D721Med (cell line): ENCODE measurements around the gene TMPRSS11D.

Source experiments
- DNase-seq: peaks from one replicate; pipeline ENCODE4 v3.0.0; 2011; ENCODE audit warnings: low spot score; ENCODE audit not compliant: insufficient read length
- FAIRE-seq: peaks from 2 replicates; lab custom pipeline; 2011; peaks lifted over from hg19 to GRCh38; lab: Jason Lieb, UNC
- TF ChIP-seq, protein P1 (sequence below): IDR thresholded peaks from 2 replicates; pipeline ENCODE4 v1.5.1; 2012; ENCODE audit warnings: mild to moderate bottlenecking, control low read depth; ENCODE audit not compliant: insufficient read depth; ENCODE audit errors: missing control alignments

TMPRSS11D gene

DNA sequence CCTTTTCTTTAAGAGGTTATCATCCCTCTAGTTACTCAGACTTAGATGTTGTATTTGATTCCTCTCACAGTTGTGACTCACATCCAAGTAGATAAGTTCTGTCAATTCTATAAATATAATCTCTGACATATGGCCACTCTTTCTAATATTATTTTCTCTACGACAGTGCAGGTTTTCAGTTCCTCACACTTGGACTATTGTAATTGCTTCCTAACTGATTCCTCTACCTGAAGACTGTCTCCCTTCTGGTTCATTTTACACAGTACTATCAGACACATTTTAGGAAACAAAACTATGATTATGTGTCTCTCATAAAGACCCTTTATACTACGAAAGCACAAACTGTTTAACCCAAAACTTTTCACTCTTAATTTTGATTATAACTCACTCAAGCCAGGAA lies 98.3 kb downstream of the TMPRSS11D start:
- FAIRE-seq, result no peak
- TF ChIP-seq, protein P1, sequence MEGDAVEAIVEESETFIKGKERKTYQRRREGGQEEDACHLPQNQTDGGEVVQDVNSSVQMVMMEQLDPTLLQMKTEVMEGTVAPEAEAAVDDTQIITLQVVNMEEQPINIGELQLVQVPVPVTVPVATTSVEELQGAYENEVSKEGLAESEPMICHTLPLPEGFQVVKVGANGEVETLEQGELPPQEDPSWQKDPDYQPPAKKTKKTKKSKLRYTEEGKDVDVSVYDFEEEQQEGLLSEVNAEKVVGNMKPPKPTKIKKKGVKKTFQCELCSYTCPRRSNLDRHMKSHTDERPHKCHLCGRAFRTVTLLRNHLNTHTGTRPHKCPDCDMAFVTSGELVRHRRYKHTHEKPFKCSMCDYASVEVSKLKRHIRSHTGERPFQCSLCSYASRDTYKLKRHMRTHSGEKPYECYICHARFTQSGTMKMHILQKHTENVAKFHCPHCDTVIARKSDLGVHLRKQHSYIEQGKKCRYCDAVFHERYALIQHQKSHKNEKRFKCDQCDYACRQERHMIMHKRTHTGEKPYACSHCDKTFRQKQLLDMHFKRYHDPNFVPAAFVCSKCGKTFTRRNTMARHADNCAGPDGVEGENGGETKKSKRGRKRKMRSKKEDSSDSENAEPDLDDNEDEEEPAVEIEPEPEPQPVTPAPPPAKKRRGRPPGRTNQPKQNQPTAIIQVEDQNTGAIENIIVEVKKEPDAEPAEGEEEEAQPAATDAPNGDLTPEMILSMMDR, result no peak

DNA sequence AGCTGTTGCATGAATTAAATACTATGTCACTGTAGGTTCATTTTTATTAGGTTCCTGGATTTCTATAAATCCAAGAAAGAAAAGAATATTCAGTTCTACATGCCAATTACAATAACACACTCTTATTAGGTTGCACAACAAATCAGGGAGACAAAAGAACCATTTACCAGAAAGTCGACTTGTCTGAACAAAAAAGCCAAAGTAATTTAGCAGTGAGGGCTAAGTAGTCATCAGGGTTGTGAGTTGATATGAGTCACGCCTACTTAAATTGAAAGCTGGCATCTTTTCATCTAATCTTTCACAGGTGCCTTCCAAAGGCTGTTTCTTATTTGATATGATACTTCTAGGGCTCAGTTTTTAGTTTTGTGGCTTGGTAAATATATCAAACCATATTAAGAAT lies 104.2 kb downstream of the TMPRSS11D start:
- FAIRE-seq, result peak; percentile 58
- TF ChIP-seq, protein P1, result no peak
- DNase-seq, result no peak

More for the DNA sequence above, 98.3 kb downstream of the TMPRSS11D start:
- DNase-seq, result no peak

DNA sequence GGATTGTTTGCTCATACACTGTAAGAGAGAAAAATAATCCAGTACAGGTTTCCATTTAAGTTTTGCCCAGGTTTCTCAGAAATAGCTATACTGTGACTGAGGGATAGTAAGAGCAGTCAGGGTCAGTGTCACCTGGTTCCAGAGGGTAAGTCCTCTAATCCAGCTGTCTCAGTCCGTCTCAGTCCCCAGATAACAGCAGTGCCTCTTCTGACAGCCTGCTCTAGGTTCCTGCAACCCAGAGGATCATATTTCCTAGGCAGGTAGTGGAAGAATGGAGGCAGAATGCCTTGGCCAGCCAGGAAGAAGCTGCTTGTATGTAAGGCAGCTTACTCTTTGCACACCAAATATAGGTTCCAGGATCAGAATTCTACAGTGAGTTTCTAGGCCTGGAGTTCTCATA lies 107.1 kb downstream of the TMPRSS11D start:
- no peak for DNase-seq
- FAIRE-seq, result no peak
- TF ChIP-seq, protein P1, result no peak
